Fibroblast of villous mesenchyme (primary cell): ENCODE measurements around the gene ZFYVE21. TPM values are rescaled to one million over a fixed set of nuclear protein-coding genes. Genes with fewer than 3 reads are reported as not detected.
A peak's percentile ranks its signal among the peaks of the same experiment; 100 is the strongest.

Source experiments
- DNase-seq: peaks from one replicate; pipeline ENCODE4 v3.0.0-alpha.2; 2010; ENCODE audit warnings: low read depth
- H3K4me3 ChIP-seq: 2 replicates; pipeline ENCODE4 v1.5.1; 2011; ENCODE audit warnings: low read depth, mild to moderate bottlenecking, low read length
- total RNA-seq: library from RNA; depleted of rRNA; stranded (reverse); fragments of >200 nt; gene quantifications from 2 replicates; pipeline ENCODE4 v1.2.3, GENCODE V29; 2012
- TF ChIP-seq, protein P1 (sequence below): IDR thresholded peaks from 2 replicates; pipeline ENCODE4 v1.5.1; 2012; ENCODE audit warnings: low read depth, mild to moderate bottlenecking, low read length; ENCODE audit not compliant: insufficient read depth

ZFYVE21 gene
- total RNA-seq, result 35.1 and 53.5 TPM in 2 replicates

GRCh38 chr14:103715052-103716000 lies at the start of gene ZFYVE21, which contains the start of gene XRCC3:
TSS of gene ZFYVE21 (plus strand) at chr14:103715810. CDS start at chr14:103715842, 32 bp downstream.
TSS of gene XRCC3 (minus strand) at chr14:103715451. CDS start at chr14:103711087, 4,364 bp downstream.
- TF ChIP-seq, protein P1, sequence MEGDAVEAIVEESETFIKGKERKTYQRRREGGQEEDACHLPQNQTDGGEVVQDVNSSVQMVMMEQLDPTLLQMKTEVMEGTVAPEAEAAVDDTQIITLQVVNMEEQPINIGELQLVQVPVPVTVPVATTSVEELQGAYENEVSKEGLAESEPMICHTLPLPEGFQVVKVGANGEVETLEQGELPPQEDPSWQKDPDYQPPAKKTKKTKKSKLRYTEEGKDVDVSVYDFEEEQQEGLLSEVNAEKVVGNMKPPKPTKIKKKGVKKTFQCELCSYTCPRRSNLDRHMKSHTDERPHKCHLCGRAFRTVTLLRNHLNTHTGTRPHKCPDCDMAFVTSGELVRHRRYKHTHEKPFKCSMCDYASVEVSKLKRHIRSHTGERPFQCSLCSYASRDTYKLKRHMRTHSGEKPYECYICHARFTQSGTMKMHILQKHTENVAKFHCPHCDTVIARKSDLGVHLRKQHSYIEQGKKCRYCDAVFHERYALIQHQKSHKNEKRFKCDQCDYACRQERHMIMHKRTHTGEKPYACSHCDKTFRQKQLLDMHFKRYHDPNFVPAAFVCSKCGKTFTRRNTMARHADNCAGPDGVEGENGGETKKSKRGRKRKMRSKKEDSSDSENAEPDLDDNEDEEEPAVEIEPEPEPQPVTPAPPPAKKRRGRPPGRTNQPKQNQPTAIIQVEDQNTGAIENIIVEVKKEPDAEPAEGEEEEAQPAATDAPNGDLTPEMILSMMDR, result no peak
- DNase-seq, result peak; percentile 100
- peak within 1 kb of the TSS; percentile 73 for H3K4me3 ChIP-seq

DNA sequence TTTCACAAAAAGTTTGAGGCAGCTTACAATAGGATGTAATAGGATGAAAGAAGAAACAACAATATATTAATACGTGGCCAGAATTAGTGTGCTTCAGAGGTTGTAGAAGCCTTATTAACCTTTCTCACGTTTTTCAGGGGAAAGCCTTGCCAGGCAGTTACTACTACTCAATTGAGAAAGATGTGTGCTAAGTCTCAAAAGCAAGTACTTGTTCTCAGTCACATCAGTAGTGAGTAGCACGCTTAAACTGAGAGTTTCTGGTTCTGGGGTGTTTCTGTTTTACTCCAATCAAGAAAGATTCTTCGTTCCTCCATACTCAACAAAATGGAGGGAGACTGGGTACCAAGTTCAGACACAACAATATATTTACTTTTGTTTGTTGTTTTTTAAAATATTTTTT lies 47.9 kb upstream of the ZFYVE21 start:
- TF ChIP-seq, protein P1, result no peak
- no peak overlapping the region for H3K4me3 ChIP-seq
- DNase-seq, result no peak

DNA sequence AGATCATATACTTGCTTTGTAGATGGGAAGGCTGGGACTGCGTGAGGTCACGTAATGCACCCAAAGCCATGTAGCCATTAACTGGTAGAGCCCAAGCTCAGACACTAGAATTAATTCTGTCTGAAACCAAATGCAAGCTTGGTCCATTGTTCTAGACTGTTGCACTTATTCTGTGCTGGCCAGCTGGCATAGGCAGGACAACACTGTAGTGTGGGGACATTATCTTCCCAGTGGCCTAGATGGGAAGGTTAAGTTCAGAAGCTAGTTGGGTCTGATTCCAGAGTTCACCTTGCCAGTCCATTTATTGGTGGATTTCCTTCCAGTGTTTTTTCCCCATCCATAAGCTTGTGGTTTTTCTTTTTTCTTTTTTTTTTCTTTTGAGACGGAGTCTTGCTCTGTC lies 47.5 kb upstream of the ZFYVE21 start:
- TF ChIP-seq, protein P1, result no peak
- H3K4me3 ChIP-seq, result no peak overlapping the region
- DNase-seq, result no peak

- no peak for DNase-seq
- no peak overlapping the region for H3K4me3 ChIP-seq
- TF ChIP-seq, protein P1, result no peak
Observed at GRCh38 chr14:103669370-103669769, 46.2 kb upstream of the ZFYVE21 start.

- DNase-seq, result no peak
- TF ChIP-seq, protein P1, result no peak
- no peak overlapping the region for H3K4me3 ChIP-seq
Observed at GRCh38 chr14:103671911-103672310, 43.7 kb upstream of the ZFYVE21 start.

DNA sequence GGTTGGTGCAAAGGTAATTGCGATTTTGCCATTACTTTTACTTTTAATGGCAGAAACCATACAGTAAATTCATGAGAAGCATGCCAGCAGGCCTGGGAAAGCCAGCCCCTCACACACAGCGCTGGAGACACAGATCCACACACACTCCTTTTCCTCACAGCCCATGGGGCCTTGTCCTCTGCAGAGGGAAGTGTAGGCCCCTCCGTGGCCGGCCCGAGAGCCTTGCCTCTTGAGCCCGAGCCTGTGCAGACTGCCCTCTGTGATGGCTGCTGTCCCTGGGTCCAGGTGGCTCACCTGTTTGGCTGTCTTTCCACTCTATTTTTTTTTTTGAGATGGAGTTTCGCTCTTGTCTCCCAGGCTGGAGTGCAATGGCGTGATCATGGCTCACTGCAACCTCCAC lies 39.7 kb upstream of the ZFYVE21 start:
- TF ChIP-seq, protein P1, result no peak
- no peak overlapping the region for H3K4me3 ChIP-seq
- no peak for DNase-seq
